HepG2 (cell line): Measurements from ENCODE around the gene SWI5. TPM values are rescaled to one million over a fixed set of nuclear protein-coding genes. Genes with fewer than 3 reads are reported as not detected.
A peak's percentile ranks its signal among the peaks of the same experiment; 100 is the strongest.

Experiments used
- CREB1 ChIP-seq, 2 experiments: fragments of 450-650 bp in 1 of 2; IDR thresholded peaks; 2 replicates each; pipeline ENCODE4 v1.6.1; 2016 to 2017; ENCODE audit warnings: control low read depth in 1 of 2, mild to moderate bottlenecking in 1 of 2, missing compliant biosample characterization in 1 of 2, missing genetic modification characterization in 1 of 2
- CSRNP1 ChIP-seq: sonication (generic); formaldehyde crosslinking; IDR thresholded peaks from 2 replicates; pipeline ENCODE4 v1.8.1; 2023; ENCODE audit warnings: mild to moderate bottlenecking, missing genetic modification reagents
- DRAP1 ChIP-seq: IDR thresholded peaks from 2 replicates; pipeline ENCODE4 v1.6.1; 2016; ENCODE audit warnings: missing genetic modification reagents, missing compliant biosample characterization
- HINFP ChIP-seq: sonication (generic); formaldehyde crosslinking; IDR thresholded peaks from 2 replicates; pipeline ENCODE4 v1.4.0; 2020; ENCODE audit warnings: low read depth, mild to moderate bottlenecking, missing genetic modification reagents
- HOXA3 ChIP-seq: sonication (generic); formaldehyde crosslinking; IDR thresholded peaks from 2 replicates; pipeline ENCODE4 v1.5.0; 2020; ENCODE audit warnings: missing genetic modification reagents
- IKZF1 ChIP-seq: fragments of 450-650 bp; IDR thresholded peaks from 2 replicates; pipeline ENCODE4 v1.7.1; 2016
- NR1H2 ChIP-seq: sonication (generic); formaldehyde crosslinking; IDR thresholded peaks from 2 replicates; pipeline ENCODE4 v1.8.1; 2022; ENCODE audit warnings: low read depth, missing genetic modification reagents, borderline replicate concordance
- RFX3 ChIP-seq: IDR thresholded peaks from 2 replicates; pipeline ENCODE4 v1.6.1; 2016; ENCODE audit warnings: missing biosample characterization, missing genetic modification reagents
- THRA ChIP-seq: sonication (generic); formaldehyde crosslinking; IDR thresholded peaks from 2 replicates; pipeline ENCODE4 v1.4.0; 2020; ENCODE audit warnings: missing genetic modification reagents, borderline replicate concordance
- U2AF2 ChIP-seq: fragments of 200-400 bp; formaldehyde crosslinking; IDR thresholded peaks from 2 replicates; pipeline ENCODE4 v1.6.1; 2017; ENCODE audit warnings: low read depth, mild to moderate bottlenecking, low read length
- UBTF ChIP-seq: sonication (generic); formaldehyde crosslinking; IDR thresholded peaks from 2 replicates; pipeline ENCODE4 v1.4.0; 2020; ENCODE audit warnings: mild to moderate bottlenecking, missing genetic modification reagents
- ZNF281 ChIP-seq: sonication (generic); formaldehyde crosslinking; IDR thresholded peaks from 2 replicates; pipeline ENCODE4 v1.4.0; 2020; ENCODE audit warnings: missing genetic modification reagents, borderline replicate concordance
- ZNF335 ChIP-seq: sonication (generic); formaldehyde crosslinking; IDR thresholded peaks from 2 replicates; pipeline ENCODE4 v1.4.0; 2020; ENCODE audit warnings: missing genetic modification reagents
- ZNF337 ChIP-seq: sonication (generic); formaldehyde crosslinking; IDR thresholded peaks from 2 replicates; pipeline ENCODE4 v1.5.1; 2020; ENCODE audit warnings: missing genetic modification reagents, low read depth, mild to moderate bottlenecking, borderline replicate concordance
- ZNF460 ChIP-seq: sonication (generic); formaldehyde crosslinking; IDR thresholded peaks from 2 replicates; pipeline ENCODE4 v1.5.1; 2020; ENCODE audit warnings: missing genetic modification reagents, mild to moderate bottlenecking, borderline replicate concordance
- ZNF775 ChIP-seq: sonication (generic); formaldehyde crosslinking; IDR thresholded peaks from 2 replicates; pipeline ENCODE4 v1.4.0; 2020; ENCODE audit warnings: missing genetic modification reagents, mild to moderate bottlenecking, moderate library complexity, borderline replicate concordance
- polyA plus RNA-seq, 8 experiments: library from polyadenylated mRNA; depleted of rRNA in 3 of 8; stranded (reverse) in 7 of 8; unstranded in 1 of 8; fragments of >200 nt; fragmentation: Illumina TruSeq in 4 of 8; extraction: Trizol in 4 of 8; gene quantifications; 2 replicates each; pipeline versions ENCODE4 v1.2.1 to v1.2.3, GENCODE V29; 2011 to 2016; ENCODE audit warnings: low read depth in 4 of 8, missing spikeins in 1 of 8, mixed read lengths in 1 of 8; ENCODE audit not compliant: insufficient read depth in 1 of 8
- total RNA-seq, 5 experiments: library from RNA; depleted of rRNA; stranded (reverse); fragments of >200 nt; fragmentation: Illumina TruSeq; extraction: Trizol; gene quantifications; 2 replicates each; pipeline ENCODE4 v1.2.3, GENCODE V29; 2016; ENCODE audit warnings: low read depth in 1 of 5

Gene SWI5
- total and polyA plus RNA-seq, 2 of the 13 experiments (the other 11 are each of a cell fraction or from before 2014, with no cell fraction given) = 39.2 to 41.0 TPM

- no peak for TF ChIP-seq U2AF2
- no peak for TF ChIP-seq NR1H2 (CRISPR knock-in tag)
- peak; percentile 41; the same call in 1 of the 2 replicates for TF ChIP-seq ZNF335 (CRISPR knock-in tag)
- peak; percentile 88 for TF ChIP-seq CREB1 (IDR thresholded peaks at IDR 0.05)
- TF ChIP-seq CREB1 (CRISPR knock-in tag; IDR thresholded peaks at IDR 0.05) = peak; percentile 87
- TF ChIP-seq HOXA3 (CRISPR knock-in tag) = peak; percentile 12; the same call in 1 of the 2 replicates
- TF ChIP-seq DRAP1 = peak; percentile 84
- peak; percentile 52; the same call in 1 of the 2 replicates for TF ChIP-seq RFX3 (CRISPR knock-in tag)
- TF ChIP-seq HINFP (CRISPR knock-in tag) = no peak
- no peak for TF ChIP-seq ZNF460 (CRISPR knock-in tag)
- TF ChIP-seq UBTF (CRISPR knock-in tag) = no peak
- TF ChIP-seq THRA (CRISPR knock-in tag) = peak; percentile 64; the same call in 1 of the 2 replicates
- no peak for TF ChIP-seq ZNF775
- TF ChIP-seq ZNF281 (CRISPR knock-in tag) = no peak
- TF ChIP-seq CSRNP1 (CRISPR knock-in tag) = no peak
- TF ChIP-seq ZNF337 = no peak
- TF ChIP-seq IKZF1 = no peak
Observed at GRCh38 chr9:128276008-128276573, at the start of gene SWI5 (continued).
